Stimulated activated CD8-positive, alpha-beta memory T cell treated with anti-CD3 and anti-CD28 coated beads, Interleukin-4, amount 100 ng/mL, for 24 hours (primary cell): ENCODE measurements around the gene NOX5.

Experiments used
- DNase-seq: peaks from one replicate; pipeline ENCODE4 v3.0.0-alpha.2; 2020; ENCODE audit warnings: low read depth

NOX5 gene

DNA sequence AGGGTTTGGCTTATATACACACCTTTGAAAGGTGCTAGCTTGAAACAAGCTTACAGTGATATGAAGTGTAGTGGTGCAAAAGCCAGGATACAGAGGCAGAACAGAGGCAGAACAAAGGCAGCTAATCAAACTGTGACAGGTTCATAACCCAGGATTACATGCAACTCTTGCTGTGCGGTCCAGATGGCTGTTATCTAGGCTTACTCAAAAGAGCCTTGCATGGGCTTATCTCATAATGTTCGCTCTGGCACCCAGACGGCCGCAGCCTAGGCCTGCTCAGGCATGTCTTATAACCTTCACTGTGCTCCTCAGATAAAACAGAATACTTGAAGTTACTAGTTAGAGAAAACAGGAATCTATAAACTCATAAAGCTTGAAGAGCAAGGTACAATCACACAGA lies 22.8 kb upstream of the NOX5 start:
- DNase-seq: no peak

DNA sequence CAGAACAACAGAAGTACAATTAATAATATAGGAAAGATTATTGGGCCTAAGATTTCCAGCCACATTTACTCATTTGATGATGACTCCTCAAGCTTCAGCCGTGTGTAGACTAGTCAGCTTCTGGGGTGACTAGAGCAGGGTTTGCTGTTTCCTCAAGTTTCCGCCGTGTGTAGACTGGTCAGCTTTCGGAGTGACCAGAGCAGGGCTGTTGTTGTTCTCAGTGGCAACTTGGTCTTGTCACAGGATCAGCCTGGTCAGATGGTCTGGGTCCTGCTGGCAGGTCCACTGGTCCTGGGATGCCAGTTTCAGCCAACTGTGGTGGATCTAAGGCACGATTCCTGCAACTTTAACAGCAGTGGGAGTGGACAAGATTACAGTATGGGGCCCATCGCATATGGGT lies 21.8 kb upstream of the NOX5 start:
- DNase-seq: no peak

DNA sequence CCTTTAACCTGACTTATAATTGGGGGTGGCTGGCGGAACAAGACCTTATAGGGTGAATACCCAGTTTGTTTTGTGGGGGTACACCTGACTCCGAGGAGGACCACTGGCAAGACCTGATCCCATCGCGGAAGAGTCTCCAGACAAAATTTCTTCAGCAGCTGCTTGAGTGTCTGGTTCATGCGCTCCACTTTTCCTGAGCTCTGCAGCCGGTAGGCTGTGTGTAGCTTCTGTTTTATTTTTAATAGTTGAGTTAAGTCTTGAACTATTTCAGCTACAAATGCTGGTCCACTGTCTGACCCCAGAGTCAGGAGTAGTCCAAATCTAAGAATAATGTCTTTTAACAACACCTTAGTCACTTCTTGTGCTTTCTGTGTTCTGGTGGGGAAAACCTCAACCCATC lies 21.2 kb upstream of the NOX5 start:
- DNase-seq: no peak

DNA sequence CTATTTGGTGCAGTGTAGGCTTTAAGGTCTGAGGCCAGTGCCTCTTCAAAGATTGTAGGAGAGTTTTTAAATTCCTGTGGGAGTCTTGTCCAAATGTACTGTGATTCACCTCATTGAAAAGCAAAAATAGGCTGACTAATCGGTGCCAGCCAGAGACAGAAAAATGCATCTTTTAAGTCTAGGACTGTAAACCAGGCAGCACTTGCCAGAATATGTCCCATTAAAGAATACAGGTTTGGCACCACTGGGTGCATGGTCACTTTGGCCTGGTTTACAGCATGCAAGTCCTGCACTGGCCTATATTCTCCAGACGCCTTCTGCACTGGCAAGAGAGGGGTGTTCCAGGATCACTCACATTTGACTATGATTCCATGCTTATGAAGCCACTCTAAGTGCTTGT lies 20.3 kb upstream of the NOX5 start:
- no peak for DNase-seq

DNA sequence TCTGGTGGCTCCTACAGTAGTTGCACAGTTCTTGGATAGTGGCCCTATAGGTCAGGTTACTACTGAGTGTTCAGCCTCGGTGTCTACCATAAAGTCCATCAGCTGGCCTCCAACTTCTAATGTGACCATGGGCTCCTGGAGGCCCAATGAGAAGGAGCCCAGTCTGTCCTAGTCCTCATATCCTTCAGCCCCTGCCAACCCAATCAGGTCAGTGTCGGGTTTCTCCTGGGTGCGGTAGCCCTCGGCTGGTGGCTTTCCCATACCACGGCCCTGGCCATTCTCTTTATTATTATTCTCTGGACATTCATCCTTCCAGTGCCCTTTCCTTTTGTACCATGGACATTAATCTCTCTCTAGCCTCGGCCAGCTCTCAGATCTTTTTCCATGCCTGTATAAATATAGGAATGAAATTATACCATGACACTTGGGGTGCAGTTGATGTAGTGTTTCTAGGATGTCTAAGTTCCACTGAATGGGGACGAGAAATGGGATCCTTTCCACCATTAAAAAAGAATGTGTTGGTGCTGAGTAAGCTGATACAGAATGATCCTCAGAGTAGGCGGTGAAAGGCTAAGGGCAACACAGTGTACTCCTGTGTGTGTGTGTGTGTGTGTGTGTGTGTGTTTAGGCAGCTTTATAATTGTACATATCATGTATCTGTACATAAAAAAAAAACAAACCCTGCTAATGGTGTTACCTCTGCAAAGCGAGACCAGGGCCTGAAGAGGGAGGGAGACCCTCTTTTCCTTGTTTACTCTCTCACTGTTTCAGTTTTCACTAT lies 19.3 kb upstream of the NOX5 start:
- no peak for DNase-seq

DNA sequence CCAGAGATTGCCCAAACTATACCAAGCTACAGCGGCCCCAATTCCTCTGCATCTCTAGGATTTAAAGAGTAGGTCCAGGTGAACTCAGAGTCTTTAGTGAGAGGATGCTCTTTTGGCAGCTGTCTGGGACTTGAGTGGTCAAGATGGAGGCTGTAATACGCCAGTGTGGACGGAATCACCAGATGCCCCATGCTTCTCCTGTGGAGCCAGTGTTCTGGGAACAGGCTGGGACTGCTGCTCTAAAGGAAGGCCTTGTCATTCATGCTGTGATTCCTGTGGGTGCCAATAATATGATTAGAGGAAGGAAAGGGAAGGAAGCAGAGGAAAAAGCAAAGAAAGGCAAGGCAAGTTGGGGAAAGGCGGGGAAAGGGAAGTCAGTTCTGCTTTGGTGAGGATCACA lies 17.4 kb upstream of the NOX5 start:
- DNase-seq: no peak

DNA sequence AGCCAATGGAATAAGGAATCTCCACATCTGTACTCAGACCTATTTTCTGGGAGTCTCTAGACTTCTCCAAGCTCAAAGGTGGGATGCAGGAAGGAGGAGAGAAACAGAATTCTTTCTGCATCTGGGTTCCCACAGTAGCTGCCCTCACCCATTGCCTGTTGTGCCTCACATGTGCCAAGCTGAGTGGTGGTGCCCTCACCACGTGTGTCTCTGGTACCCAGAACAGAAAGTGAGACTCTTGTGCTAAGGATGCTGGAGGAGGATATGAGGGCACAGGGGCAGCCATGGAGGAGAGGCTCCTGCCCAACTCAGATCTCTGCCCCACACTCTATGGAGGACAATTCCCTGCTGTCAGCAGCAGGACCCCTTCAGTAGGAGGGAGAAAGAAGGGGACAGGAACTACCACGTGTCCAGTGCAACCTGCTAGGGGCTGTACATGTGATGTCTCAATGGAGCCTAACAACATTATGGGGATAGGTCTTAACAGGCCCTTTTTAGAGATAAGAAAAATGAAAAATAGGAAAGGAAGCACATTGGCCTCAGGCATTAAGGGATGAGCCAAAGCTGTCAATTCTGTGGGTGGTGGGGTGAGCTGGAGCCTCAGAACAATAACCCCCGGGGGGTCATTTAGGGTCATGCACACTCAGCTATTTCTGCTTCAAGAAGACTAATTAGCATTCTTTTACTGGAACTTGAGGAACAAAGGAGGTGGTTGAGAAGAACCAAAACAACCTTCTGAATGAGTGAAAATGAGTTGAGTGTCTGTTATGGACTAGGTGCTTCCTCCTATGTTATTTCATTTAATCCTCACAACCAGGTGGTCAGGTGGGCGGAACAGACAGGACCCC lies 16.3 kb upstream of the NOX5 start:
- DNase-seq: no peak

DNA sequence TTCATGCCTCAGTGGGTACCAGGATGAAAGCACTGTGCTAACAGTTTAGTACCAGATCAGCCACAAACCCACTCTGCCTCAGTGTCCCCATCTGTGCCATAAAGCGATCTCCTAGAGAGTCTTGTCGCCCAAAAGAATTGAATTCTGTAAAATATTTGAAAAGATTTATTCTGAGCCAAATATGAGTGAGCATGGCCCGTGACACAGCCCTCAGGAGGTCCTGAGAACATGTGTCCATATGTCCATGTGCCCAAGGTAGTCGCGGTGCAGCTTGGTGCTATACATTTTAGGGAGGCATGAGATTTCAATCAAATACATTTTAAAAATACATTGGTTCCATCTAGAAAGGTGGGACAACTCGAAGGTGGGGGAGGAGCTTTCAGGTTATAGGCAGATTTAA lies 15.4 kb upstream of the NOX5 start:
- no peak for DNase-seq

DNA sequence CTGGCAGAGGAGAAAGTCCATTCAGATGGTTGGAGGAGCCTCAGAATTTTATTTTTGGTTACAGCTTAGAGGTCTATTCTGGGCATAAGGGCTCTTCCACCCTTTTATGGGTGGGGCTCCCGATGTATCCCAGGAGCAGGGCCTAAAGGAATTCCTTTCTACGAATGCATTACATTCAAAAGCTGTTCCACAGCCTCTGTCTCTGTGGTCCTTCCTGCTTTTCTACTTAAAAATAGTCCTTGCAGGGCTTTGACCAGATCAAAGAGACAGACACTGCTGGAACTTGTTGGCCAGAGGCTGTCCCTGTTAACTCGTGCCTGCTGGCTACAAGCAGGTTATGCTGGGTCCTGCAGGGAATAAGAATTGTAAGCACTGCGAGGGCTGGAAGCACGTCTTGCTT lies 14.4 kb upstream of the NOX5 start:
- DNase-seq: no peak

DNA sequence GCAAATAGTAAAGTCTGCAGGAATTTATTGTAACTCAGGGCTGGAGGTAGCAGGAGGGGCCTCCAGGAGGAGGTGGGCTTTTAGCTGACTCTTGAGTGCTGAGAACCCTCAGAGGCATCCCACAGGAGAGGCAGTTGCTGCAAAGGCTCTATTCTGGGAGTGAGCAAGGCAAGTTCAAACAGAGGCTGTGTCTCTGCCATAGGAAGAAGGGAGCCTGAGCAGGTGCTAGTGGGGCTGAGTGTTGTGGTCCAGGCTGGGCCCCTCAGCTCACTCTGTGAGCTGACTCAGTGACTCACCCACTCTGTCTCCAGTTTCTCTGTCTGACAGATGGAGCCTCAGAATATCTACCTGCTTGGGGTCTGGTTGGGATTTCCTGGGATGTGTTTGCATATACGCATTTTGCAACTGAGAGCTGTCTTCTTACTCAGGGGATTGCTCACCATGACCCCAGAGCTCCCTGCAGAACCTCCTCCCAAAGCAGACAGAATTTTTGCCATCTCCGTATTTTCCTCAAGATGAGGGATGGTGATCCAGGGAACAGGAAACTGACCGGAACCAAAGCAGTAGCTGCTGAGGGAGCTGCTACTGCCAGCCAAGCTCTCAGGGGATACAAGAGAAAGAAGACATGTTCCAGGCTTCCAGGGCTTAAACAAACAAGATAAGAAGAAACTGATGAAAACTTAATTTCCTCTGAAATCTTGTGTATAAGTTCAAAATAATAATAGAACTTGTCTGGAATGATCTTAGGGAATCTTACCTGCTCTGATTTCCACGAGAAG lies 13.6 kb upstream of the NOX5 start:
- DNase-seq: no peak

DNA sequence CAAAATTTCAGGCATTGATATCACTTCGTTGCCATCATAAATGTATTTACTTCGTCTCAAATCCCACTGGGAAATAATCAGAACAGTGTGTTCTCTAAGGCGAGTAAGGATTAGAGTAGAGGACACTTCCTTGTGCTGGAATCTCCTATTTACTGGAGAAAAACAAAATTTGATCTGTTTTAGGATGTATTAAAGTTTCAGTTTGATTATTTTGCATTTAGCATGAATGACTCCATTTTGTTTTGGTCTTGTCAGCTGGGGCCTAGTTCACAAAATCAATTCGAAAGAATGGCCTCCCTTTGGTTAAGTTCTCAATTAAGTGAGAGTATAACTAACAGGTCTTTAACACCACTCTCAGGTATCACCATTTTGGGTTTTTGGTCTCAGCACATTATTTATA lies 11.7 kb upstream of the NOX5 start:
- no peak for DNase-seq

DNA sequence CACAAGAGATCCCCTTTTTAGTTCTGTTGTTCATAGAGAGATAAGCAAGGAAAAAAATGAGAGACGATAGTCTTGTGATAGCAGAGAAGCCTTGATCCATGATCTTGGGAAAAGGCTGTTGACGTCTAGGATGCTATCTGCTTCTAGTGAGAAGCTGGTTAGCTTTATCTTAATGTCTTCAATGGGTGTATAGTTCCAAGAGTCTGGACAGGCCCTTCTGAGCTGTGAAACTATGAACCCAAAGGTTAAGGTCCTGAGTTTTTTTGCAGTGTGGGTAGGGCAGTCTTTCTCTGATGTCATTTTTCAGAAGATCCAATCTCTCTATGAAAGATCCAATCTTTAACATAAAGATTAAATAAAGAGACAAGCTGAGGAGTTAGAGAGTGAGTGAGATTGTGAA lies 10.5 kb upstream of the NOX5 start:
- DNase-seq: no peak

DNA sequence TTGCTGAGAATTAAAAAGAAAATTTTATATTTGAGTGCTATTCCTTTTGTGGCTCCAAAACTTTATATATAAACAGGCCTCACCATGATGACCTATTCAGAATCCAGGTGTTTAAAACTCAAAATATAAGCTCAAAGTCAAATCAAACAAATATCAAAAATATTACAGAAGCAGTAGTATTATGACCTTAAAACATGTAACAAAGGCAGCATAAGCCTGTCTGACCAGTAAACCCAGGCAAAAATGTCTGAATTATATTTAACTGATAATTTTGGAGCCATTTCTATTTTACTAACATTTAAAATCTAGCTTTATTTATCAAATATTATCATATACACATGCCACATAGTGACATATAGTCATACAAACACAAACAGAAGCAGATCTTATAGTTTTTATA lies 6.4 kb upstream of the NOX5 start:
- no peak for DNase-seq

DNA sequence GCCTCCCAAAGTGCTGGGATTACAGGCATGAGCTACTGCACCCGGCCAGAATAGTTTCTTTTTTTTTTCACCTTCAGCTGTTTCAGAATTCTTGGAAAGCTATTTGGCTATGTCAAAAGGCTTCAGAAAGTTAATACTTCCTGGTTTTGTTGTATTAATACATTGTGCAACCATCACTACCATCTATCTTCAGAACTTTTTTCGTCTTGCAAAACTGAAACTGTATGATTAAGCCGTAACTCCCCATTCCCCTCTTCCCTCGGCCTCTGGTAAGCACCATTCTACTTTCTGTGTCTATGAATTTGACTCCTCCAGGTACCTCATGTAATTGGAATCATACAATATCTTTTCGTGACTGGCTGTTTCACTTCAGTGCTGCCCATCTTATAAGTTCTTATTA lies 5.2 kb upstream of the NOX5 start:
- DNase-seq: no peak

DNA sequence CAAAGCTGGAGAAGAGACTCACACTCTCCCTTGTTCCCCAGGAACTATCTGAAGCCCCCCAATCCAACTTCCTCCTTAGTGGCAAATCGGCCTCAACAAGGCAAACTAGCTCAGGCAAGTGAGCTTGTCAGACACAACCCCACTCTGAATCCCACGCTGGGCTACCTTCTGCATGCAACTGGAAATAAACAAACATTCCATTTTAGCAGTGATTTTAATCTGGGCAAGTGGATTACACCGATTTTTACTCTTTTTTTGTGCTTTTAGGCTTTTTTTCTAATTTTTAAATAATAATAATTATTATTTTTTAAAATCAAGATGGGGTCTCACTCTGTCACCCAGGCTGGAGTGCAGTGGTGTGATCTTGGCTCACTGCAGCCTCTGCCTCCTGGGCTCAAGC lies 2.9 kb upstream of the NOX5 start:
- no peak for DNase-seq

DNA sequence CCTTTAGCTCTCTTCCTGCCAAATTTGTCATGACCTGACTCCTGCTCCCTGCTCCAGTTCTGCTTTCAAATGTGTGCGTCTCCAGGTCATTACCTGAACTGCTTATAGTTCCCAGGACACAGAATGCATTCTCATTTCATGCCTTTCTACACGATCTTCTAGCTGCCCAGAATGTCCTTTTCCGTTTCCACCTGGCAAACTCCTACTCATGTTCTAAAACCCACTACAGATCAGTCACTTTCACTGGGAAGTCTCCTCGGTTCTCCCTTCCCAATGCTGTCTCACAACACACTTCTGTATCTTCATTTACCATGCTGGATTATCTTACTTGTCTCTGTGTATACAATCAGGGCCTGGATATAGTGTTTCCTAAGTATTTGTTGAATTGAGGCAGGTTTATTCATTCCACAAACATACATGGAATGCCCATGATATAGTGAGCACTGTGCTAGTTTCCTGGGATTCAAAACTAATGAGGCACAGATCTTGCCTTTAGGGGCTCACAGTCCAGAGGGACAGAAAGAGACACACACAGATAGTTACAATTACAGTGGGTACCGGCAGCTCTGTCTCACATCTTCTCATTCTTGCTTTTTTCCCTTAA lies 1.6 kb upstream of the NOX5 start:
- DNase-seq: no peak

DNA sequence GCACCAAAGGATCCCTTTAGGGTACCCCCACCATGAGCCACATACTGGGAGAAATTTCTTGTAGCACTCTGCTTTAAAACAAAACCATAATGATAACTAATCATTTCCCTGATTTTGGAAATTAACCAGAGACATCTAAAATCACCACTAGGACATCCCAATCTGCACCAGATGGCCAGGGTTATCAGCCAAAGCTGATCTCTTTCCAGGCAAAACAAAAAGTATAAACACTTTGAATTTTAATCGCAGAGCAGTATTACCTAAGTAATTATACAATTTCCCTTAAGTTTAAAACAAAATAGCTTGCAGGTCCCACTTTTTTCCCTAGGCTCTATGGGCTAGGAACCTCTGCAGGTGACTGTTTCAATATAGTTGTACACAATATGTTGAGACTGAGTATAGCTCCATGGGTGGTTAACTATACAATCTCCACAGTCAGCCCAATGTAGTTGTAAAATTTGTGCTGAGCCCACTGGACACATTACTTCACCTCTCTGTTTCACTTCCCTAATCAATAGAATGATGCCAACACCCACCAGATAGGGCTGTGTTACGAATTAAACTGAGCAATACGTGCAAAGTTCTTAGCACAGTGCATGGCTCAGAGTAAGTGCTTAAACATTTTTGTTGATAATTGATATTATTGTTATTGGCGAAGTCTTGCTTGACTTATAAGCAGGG lies 629 bp upstream of the NOX5 start:
- no peak for DNase-seq

DNA sequence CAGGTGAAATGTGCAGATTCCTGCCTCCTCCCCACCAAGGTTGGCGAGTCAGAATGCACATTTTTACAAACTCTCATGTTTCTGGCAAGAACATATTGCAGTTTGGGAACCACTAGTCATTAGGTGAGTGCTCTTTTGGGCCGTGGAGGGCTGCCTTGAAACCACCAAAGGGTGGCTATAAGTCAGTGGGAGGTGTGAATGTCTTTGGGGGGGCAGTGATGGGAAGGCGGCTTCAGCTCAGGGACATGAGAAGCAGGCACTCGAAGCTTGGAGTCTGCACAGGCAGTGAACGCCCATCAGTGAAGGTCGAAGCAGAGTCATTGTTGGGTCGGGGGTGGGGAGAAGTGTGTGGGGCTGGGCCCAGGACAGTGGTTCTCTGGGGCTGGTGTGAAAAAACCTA lies 1.1 kb downstream of the NOX5 start:
- DNase-seq: no peak

DNA sequence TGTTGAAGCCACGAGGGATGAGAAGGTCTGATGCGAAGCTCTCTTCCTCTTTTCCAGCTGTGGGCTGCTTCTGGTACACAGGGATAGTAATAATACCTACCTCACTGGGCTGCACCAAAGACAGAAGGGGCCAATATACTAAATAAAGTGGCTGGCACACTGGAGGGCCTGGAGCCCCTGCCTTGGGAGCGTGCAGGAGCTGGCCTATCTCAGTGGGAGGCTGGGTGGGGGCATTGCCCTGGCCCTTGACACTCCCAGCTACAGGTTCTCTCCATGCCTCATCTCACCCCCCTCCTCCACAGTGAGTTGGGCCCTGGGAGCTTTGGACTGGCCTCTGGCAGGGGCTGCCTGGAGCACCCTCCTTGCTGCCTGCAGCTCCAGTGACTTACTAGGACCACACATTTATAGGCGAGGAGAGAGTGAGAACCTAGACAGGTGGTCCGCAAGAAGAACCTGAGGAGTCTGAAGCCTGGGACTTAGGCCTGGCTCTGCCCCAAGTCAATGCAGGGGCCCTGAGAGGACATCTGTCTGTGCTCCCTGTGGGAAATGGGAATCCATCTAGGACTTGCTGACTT lies 1.6 kb downstream of the NOX5 start:
- DNase-seq: no peak

DNA sequence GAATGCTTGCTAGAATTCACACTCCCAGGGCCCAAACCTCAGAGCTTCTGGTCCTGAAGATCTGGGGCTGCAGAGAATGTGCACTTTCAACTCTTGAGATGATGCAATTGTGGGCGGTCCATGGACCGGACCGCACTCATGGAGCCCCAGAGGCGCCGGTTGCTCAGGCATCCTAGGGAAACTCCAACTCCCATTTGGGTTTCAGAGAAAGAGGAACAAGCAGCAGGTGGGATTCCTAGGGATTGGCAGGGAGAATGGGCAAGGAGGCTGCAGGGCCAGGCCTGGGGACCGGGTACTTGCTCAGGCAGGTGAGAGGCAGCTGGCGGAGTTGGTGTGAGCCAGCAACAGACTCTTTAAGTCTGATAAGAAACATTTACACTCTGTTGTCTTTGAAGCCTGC lies 3.5 kb downstream of the NOX5 start:
- no peak for DNase-seq

DNA sequence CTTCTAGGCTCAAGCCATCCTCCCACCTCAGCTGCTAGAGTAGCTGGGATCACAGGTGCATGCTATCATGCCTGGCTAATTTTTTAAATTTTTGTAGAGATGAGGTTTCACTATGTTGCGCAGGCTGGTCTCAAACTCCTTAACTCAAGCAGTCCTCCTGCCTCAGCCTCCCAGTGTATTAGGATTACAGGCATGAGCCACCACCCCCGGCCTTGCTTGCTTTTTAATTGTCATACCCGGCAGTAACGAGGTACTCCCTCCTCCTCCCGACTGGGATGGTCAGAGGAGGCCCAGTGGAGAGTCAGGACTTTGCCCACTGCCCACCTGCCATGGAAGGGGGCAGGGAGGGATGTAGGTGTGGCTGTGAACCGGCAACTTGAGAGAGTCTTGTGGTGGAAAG lies 4.5 kb downstream of the NOX5 start:
- DNase-seq: no peak

DNA sequence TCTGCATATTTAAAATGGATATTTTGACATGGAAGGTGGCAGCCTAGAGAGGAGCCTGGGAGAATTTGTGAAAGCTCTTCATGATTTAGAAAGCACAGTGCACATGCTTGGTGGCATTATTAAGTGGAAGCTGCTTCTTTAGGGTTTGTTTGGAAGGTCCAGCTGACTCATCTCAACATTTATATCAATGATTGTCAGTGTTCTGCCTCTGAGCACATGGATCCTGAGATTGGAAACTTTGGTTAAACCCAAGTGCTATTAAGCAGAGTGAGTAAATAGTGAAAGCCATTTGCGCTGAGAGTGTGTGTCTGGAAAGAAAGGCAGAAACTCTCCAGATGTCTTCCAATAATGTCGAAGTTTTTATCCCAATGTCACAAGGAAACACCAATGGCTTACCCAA lies 7.4 kb downstream of the NOX5 start:
- DNase-seq: no peak
